WTC11 (cell line): ENCODE results near the gene RANBP3. TPM values are rescaled to one million over a fixed set of nuclear protein-coding genes. Genes with fewer than 3 reads are reported as not detected.

Experiments
- ATAC-seq: fragments of 200-7000 bp; cut with Tn5 transposase; 2 replicates; pipeline ENCODE4 v1.10.0; 2021; ENCODE audit warnings: mild to moderate bottlenecking, moderate library complexity
- CTCF ChIA-PET: fragments of 300-600 bp; sonication (Branson Sonifier 250); formaldehyde crosslinking; loops from one replicate; lab custom pipeline; 2021; ENCODE audit warnings: antibody characterized with exemption; lab: Charles Lee
- POLR2A ChIA-PET: fragments of 350-600 bp; sonication (Branson Sonifier 250); formaldehyde crosslinking; loops from one replicate; lab custom pipeline; 2021; ENCODE audit warnings: antibody characterized with exemption; lab: Charles Lee
- DNase-seq: peaks from one replicate; pipeline ENCODE4 v3.0.0; 2021; ENCODE audit warnings: low spot score
- H3K27ac Mint-ChIP-seq: 2 replicates; pipeline ENCODE4 v1.8.0; 2021; ENCODE audit warnings: mixed read lengths
- H3K27me3 Mint-ChIP-seq: 2 replicates; pipeline ENCODE4 v1.8.0; 2021; ENCODE audit warnings: low read depth, mild to moderate bottlenecking, moderate library complexity, mixed read lengths
- H3K36me3 Mint-ChIP-seq: 2 replicates; pipeline ENCODE4 v1.8.0; 2021; ENCODE audit warnings: mixed read lengths
- H3K4me1 Mint-ChIP-seq: 2 replicates; pipeline ENCODE4 v1.8.0; 2022; ENCODE audit warnings: mixed read lengths
- H3K4me3 Mint-ChIP-seq: 2 replicates; pipeline ENCODE4 v1.8.0; 2021; ENCODE audit warnings: mild to moderate bottlenecking, moderate library complexity, mixed read lengths
- H3K9me3 Mint-ChIP-seq: 2 replicates; pipeline ENCODE4 v1.8.0; 2021; ENCODE audit warnings: mixed read lengths
- ATF3 ChIP-seq: sonication (generic); formaldehyde crosslinking; conservative IDR thresholded peaks from 2 replicates; pipeline ENCODE4 v1.8.1; 2022; ENCODE audit warnings: mild to moderate bottlenecking, missing genetic modification reagents
- CBFB ChIP-seq: sonication (generic); formaldehyde crosslinking; IDR thresholded peaks from 2 replicates; pipeline ENCODE4 v1.8.1; 2022; ENCODE audit warnings: mild to moderate bottlenecking, low read depth, missing genetic modification reagents
- ESRRA ChIP-seq: sonication (generic); formaldehyde crosslinking; IDR thresholded peaks from 2 replicates; pipeline ENCODE4 v1.8.1; 2022; ENCODE audit warnings: mild to moderate bottlenecking, missing genetic modification reagents, borderline replicate concordance
- IRF2 ChIP-seq: sonication (generic); formaldehyde crosslinking; IDR thresholded peaks from 2 replicates; pipeline ENCODE4 v1.8.0; 2022; ENCODE audit warnings: low read depth, missing genetic modification reagents, borderline replicate concordance
- MLX ChIP-seq: sonication (generic); formaldehyde crosslinking; IDR thresholded peaks from 2 replicates; pipeline ENCODE4 v1.8.1; 2023; ENCODE audit warnings: mild to moderate bottlenecking, missing genetic modification reagents, moderate library complexity
- NR2C2 ChIP-seq: sonication (generic); formaldehyde crosslinking; IDR thresholded peaks from 2 replicates; pipeline ENCODE4 v1.8.0; 2022; ENCODE audit warnings: mild to moderate bottlenecking, missing genetic modification reagents
- PRDM15 ChIP-seq: sonication (generic); formaldehyde crosslinking; IDR thresholded peaks from 2 replicates; pipeline ENCODE4 v1.8.0; 2022; ENCODE audit warnings: missing genetic modification reagents
- PREB ChIP-seq: sonication (generic); formaldehyde crosslinking; IDR thresholded peaks from 2 replicates; pipeline ENCODE4 v1.8.1; 2022; ENCODE audit warnings: mild to moderate bottlenecking, missing genetic modification reagents, moderate library complexity, borderline replicate concordance
- SMAD4 ChIP-seq: sonication (generic); formaldehyde crosslinking; IDR thresholded peaks from 2 replicates; pipeline ENCODE4 v1.8.0; 2022; ENCODE audit warnings: mild to moderate bottlenecking, missing genetic modification reagents
- STAT6 ChIP-seq: sonication (generic); formaldehyde crosslinking; conservative IDR thresholded peaks from 2 replicates; pipeline ENCODE4 v1.8.1; 2023; ENCODE audit warnings: mild to moderate bottlenecking, low read depth, missing genetic modification reagents, moderate library complexity
- TEAD1 ChIP-seq: sonication (generic); formaldehyde crosslinking; IDR thresholded peaks from 2 replicates; pipeline ENCODE4 v1.8.0; 2022; ENCODE audit warnings: mild to moderate bottlenecking, missing genetic modification reagents
- ZMAT4 ChIP-seq: fragments of 250-450 bp; sonication (Bioruptor Pico); IDR thresholded peaks from 2 replicates; pipeline ENCODE4 v1.9.0; 2021; ENCODE audit warnings: mild to moderate bottlenecking
- ZNF416 ChIP-seq: fragments of 250-450 bp; sonication (Bioruptor Pico); IDR thresholded peaks from 2 replicates; pipeline ENCODE4 v1.9.0; 2021; ENCODE audit warnings: mild to moderate bottlenecking, inconsistent platforms
- total RNA-seq: library from RNA; stranded (reverse); gene quantifications from 3 replicates; pipeline ENCODE4 v1.2.3, GENCODE V29; 2021

RANBP3 gene
- total RNA-seq, 1 experiment from 2014 or later: 76.3 TPM

- no peak for TF ChIP-seq ZNF416 (CRISPR knock-in tag)
- no peak for TF ChIP-seq STAT6 (CRISPR knock-in tag)
- TF ChIP-seq SMAD4 (CRISPR knock-in tag): no peak
- TF ChIP-seq IRF2 (CRISPR knock-in tag): no peak
- TF ChIP-seq PRDM15 (CRISPR knock-in tag): no peak
- TF ChIP-seq MLX (CRISPR knock-in tag): no peak
- no peak for TF ChIP-seq ESRRA
These were observed 74.8 kb downstream of the RANBP3 start (continued) for GRCh38 chr19:5903056-5903623.

- Mint-ChIP-seq H3K36me3 (peaks cover 11% of the 10 kb centered on the region), H3K4me1 (peaks cover 4% of the 10 kb centered on the region), H3K27ac (no peak overlapping the region), H3K9me3 (no peaks in the 10 kb centered on the region), H3K4me3 (no peak overlapping the region), H3K27me3 (no peaks in the 10 kb centered on the region)
- ChIA-PET CTCF (interaction anchor here (0.7 to 5.3 kb wide), 2 partner anchors 97 to 131 kb away, joined by 3 to 83 read pairs; partner anchors contain the start of gene NRTN), POLR2A (no interaction called here)
- DNase-seq: no peak
- TF ChIP-seq NR2C2 (CRISPR knock-in tag): no peak
- TF ChIP-seq CBFB: no peak
- no peak for TF ChIP-seq PREB (CRISPR knock-in tag)
- no peak for TF ChIP-seq ATF3 (CRISPR knock-in tag)
- TF ChIP-seq STAT6 (CRISPR knock-in tag): no peak
- no peak for TF ChIP-seq ZMAT4 (CRISPR knock-in tag)
- no peak for TF ChIP-seq TEAD1 (CRISPR knock-in tag)
- no peak for ATAC-seq
These were observed 77.0 kb downstream of the RANBP3 start for GRCh38 chr19:5900976-5901375.
